Cerebellar nuclear complex (tissue), 1 donor: ENCODE measurements around the gene CHCHD10.

ENCODE experiments used
- DNase-seq, 2 experiments: peaks; one replicate each; lab custom pipeline; 2025; lab: John Stamatoyannopoulos, UW

Gene CHCHD10

DNA sequence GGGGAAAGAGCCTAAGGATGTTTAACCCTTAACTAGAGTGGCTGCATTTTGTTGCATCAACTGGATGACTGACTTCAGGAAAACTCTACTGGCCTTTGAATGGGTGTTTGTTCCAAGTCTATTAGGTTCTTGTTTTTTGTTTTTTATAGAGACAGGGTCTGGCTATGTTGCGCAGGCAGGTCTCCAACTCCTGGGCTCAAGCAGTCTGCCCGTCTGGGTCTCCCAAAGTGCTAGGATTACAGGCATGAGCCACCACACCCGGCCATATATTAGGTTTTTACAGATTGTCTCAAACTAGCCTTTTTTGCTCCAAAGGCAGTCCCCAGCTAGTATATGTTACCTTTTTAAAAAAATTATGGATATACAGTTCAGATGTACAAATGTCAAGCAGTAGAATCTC is 20.1 kb upstream of the CHCHD10 start:
- no peak for DNase-seq

DNA sequence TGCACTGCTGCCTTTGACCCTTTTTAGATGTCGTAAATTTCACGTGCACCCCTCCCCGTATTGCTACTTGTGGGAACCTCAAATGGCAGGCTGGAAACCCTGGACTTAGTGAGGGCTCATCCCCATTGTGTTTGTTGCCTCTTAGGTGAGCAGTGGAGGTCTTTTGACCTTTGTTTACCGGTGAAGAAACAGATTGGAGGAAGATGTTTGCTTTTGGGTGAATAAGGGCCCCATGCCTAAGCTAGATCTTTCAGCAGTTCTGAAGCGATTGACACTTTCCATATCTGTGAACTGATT is 19.8 kb upstream of the CHCHD10 start:
- no peak for DNase-seq

DNA sequence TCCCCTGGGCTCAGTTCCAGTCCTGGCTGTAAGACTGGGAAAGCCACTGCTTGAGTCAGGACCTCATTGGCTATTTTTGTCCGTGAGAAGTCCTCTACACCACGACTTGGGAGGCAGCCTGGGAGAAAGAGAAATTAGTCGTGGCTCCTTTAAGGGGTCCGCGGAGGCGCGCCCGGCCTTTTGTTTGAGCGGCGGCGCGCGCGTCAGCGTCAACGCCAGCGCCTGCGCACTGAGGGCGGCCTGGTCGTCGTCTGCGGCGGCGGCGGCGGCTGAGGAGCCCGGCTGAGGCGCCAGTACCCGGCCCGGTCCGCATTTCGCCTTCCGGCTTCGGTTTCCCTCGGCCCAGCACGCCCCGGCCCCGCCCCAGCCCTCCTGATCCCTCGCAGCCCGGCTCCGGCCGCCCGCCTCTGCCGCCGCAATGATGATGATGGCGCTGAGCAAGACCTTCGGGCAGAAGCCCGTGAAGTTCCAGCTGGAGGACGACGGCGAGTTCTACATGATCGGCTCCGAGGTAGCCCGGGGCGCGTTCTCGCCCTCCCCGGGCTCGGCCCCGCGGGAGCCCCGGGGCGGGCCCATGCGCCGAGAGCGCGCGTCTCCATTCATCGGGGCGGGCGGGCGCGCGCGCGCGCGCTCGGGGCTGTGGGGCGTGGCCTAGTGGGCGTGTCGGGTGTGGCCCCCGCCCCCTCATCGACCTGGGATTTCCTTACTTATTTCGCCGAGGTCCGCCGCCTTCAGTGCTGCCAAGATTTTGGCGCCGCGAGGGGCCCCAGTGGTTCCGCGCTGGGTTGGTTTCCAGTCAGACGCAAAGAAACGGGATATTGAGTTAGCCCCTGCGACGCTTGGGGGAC is 19.2 kb upstream of the CHCHD10 start, which contains the start of gene SMARCB1:
SMARCB1 (plus strand) TSS at position 215 of the 848 bp plus-strand sequence; CDS start at position 419, 204 bp downstream.
- DNase-seq = peak in 1 of 2 experiments; percentile 57

DNA sequence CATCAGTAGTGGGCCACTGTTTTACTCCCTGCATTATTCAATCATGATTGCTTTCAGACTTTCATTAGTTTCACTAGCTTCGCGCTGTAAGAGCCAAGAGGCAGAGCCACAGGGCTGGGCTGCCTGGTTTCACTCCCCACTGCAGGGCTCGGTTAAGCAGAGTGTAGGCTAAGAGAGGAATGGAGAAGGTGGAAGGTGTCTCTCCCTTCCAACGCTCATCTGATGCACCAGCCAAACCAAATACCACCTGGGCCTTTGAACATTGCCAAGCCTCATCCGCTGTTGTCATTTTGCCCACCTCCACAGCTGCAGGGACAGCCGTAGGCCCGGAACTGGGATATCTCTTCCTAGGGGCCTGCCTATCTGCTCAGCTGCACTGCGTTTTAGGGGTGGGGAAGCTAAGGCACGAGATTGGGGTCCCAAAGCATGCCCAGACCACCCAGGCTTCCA is 18.5 kb upstream of the CHCHD10 start:
- no peak for DNase-seq

DNA sequence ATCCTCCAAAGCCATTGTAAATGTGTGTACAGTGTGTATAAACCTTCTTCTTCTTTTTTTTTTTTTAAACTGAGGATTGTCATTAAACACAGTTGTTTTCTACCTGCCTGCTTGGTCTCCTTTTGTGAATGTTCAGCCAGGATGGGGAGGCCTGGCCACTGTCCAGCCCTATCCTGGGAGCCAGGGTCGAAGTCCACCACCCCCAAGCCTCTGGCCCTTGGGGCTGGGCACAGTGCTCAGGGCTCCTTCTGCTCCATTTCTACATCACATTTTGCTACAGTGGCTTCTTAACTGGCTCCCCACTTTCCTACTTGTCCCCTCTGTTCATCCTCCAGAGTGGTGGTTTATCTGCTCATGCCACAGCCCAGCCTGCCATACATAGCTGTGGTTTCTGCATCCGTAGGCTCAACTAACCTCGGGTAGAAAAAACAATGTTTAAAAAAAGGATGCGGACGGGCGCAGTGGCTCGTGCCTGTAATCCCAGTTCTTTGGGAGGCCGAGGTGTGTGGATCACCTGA is 16.5 kb upstream of the CHCHD10 start:
- no peak for DNase-seq

DNA sequence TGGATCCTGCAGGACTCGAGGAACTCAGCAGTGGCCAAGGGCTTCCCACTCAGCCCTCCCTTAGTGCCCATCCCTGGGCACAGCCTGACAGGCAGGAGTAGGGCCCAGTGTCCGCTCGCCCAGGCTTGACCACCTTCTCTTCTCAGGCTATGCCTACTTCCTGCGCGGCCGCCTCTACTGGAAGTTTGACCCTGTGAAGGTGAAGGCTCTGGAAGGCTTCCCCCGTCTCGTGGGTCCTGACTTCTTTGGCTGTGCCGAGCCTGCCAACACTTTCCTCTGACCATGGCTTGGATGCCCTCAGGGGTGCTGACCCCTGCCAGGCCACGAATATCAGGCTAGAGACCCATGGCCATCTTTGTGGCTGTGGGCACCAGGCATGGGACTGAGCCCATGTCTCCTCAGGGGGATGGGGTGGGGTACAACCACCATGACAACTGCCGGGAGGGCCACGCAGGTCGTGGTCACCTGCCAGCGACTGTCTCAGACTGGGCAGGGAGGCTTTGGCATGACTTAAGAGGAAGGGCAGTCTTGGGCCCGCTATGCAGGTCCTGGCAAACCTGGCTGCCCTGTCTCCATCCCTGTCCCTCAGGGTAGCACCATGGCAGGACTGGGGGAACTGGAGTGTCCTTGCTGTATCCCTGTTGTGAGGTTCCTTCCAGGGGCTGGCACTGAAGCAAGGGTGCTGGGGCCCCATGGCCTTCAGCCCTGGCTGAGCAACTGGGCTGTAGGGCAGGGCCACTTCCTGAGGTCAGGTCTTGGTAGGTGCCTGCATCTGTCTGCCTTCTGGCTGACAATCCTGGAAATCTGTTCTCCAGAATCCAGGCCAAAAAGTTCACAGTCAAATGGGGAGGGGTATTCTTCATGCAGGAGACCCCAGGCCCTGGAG is 15.7 kb upstream of the CHCHD10 start:
- no peak for DNase-seq

DNA sequence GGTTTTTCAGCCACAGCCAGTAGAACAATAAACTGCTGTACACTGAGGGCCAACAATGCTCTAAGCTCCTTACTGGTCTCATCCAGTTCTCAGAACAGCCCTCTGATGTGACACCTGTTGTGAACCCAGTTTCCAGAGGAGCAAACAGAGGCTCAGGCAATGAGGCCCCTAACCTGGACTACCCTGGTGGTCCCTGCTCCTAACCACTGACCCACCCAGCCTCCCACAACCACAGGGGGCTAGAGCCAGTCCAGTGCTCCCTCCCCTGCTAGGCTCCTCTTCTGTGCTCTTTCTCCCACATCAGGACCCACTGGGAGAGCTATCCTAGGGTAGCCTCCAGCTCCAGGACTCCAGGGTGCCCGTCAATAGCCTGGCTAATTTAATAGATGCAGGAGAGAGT is 14.9 kb upstream of the CHCHD10 start:
- DNase-seq = no peak

DNA sequence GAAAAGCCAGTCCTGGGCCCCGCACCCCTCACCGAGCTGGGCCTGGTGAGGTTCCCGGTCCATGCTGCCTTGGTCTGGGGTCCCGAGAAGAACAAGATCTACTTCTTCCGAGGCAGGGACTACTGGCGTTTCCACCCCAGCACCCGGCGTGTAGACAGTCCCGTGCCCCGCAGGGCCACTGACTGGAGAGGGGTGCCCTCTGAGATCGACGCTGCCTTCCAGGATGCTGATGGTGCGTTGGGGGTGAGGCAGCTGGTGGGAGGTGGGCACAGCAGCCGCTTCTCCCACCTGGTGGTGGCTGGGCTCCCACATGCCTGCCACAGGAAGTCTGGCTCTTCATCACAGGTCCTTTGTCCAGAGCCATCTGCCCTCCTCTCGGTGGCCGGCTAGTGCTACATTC is 14.5 kb upstream of the CHCHD10 start:
- DNase-seq = no peak

DNA sequence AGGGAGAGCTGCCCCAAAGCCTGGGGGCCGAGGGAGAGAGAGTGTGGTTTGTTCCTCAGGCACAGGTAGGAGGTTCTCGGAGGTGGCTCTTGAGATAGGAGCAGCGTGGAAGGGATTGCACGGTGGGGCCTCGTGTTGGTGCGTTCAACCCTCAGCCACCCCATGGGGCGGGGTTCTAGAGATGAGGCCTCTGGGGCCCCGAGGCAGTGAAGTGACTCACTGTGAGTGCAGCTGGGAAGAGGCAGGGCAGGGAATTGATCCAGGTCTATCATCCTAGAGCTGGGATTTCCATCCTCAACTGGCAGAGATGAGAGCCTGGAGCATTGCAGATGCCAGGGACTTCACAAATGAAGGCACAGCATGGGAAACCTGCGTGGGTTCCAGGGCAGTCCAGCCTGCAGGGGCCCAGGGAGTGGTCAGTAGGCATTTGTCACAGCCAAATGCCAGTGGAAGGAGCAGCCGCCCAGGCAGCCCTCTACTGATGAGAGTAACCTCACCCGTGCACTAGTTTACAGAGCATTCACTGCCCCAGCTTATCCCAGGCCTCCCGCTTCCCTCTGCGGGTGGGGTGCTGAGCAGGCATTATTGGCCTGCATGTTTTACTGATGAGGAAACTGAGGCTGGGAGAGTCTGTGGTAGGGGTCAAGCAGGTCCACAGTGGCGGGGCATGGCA is 13.9 kb upstream of the CHCHD10 start:
- no peak for DNase-seq

DNA sequence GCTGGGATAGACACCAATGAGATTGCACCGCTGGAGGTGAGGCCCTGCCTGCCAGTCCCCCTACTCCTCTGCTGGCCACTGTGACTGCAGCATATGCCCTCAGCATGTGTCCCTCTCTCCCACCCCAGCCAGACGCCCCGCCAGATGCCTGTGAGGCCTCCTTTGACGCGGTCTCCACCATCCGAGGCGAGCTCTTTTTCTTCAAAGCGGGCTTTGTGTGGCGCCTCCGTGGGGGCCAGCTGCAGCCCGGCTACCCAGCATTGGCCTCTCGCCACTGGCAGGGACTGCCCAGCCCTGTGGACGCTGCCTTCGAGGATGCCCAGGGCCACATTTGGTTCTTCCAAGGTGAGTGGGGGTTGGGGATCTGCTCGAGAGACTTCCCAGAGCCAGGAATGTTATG is 13.3 kb upstream of the CHCHD10 start:
- no peak for DNase-seq

DNA sequence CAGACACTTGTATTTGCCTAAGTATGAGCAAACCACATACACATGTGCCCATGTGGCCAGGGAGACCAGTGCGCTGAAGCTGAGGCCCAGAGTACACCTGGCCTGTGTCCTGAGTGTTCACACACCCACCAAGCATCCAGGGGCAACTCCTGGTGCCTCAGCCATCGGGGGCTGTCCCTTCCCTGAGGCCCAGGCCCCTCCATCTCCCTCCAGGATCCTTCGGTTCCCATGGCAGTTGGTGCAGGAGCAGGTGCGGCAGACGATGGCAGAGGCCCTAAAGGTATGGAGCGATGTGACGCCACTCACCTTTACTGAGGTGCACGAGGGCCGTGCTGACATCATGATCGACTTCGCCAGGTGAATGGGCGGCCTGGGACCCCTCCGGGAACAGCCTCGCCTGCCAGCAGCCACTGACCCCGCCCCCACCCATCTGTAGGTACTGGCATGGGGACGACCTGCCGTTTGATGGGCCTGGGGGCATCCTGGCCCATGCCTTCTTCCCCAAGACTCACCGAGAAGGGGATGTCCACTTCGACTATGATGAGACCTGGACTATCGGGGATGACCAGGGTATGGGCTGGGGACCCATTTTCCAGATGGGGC is 12.5 kb upstream of the CHCHD10 start:
- DNase-seq = no peak

DNA sequence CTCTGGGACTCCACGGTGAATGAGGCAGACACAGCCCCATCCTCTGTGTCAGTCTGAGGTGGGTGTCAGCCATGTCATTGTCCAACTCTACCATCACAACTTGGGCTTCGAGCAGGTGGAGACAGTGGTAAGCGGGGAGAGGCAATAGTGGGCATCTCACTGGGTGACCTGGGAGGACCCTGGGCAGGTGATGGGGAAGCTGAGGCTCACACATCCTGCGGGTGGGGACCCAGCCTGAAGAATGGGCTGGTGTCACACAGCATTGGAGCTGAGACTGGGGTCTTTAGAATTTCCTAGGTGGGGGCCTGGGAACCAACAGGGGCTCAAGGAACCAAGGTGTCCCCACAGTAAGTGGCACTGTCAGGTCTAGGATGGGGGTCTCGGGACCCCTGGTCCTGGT is 12.0 kb upstream of the CHCHD10 start:
- DNase-seq = no peak

DNA sequence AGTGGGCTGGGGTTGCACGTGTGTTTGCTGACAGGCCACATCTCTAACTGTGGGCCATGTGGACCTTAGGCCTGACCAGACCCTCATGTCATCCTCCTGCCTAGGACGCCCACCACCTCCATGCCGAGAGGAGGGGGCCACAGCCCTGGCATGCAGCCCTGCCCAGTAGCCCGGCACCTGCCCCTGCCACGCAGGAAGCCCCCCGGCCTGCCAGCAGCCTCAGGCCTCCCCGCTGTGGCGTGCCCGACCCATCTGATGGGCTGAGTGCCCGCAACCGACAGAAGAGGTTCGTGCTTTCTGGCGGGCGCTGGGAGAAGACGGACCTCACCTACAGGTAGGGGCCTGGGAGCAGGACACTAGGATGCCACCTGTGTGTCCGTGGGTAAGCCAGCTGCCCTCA is 11.3 kb upstream of the CHCHD10 start:
- no peak for DNase-seq

DNA sequence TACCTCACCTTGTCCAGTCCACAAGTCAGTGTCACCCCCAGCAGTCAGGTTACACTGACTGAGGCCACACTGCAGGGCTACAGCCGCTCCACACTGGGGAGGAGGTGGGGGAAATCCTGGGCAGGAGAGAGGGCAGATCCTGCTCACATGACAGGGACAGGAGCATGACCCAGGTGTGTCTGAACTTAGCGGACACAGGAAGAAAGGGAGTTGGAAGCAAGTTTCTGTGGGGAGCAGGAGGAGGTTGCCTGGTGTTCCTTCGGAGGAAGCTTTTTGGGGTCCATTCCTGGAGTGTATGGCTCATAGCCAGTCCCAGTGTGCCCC is 10.8 kb upstream of the CHCHD10 start:
- no peak for DNase-seq

DNA sequence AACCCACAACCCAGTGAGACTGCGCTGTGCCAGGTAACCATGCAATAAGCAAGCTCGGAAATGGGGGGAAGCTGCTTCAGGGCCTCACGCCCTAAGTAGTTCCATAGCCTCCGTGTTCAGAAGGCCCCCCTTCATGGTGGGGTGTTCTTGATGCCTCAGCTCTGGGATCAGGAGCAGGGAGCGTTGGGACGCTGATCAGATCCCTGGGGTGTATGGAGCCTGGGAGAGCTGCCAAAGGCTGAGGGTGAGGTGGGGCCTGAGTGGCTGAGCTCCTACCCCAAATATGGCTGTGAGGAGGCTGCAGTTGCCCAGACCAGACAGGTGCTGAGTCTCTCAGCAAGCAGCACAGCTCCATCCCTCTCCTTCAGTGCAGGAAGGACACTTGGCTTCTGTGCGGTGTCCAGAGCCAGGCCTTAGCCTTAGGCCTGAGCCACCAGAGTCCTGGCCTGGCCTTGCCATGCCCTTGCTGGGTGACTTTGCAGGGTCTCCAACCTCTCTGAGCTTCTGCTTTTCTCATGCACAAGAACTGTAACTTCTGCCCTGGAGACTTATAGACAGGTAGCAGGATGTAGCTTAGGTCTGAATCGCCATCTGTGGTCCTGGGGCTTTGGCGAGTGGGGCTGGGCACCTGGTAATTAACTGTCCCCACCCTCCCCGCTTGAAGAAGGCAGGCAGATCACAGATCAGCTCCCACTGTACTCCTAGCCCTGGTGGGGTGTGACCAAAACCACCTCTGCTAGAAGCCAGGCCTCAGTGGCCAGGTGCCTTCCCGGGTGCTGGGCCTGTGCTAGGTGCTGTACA is 10.2 kb upstream of the CHCHD10 start:
- DNase-seq = no peak

DNA sequence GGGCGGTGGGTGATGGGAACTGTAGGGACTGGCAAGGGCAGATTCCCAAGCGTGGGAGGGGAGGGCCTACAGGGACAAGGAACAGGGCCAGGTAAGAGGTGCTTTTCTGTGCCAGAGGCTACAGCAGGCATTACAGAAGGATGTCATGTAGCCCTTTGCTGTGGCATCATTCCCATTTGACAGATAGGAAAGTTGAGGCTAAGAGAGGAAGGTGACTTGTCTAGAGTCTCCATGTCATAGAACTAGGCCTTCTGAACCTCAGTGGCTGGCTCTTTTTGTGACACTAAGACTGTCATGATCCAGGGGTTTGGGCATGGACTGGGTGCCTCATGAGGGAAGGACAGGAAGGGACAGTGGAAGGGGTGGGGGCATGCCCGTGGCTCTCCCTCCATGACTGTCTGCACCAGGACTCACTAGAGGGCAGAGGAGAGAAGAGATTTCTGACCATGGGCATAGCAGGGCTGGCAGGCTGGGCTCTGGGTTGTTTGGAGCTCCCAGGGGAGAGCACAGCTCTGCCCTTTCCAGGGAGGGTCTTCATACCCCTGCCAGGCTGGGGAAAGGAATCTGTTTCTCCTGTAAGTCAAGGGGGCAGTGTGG is 8.1 kb upstream of the CHCHD10 start:
- no peak for DNase-seq

DNA sequence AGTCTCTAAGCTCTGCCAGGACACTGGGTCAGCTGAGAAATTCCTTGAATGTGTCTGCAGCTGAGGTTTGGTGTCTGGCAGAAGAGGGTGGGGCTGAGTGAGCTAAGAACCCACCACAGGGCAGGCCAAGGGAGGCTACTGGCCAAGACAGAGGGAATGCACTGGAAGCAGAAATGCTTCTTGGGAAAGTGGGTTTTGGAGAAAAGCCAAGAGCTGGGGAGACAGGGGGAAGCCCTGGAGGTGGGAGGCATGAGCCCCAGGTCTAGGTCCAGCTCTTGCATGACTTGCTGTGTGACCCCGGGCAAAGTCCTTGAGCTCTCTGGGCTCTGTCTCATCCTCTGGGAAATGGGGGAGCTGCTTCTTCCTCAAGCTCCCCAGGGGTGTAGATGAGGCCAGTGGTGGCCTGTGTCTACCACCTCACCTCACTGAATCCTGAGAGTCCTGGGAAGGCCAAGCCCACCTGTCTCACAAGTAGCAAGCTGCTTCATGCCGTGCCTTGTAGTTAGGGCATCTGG is 7.2 kb upstream of the CHCHD10 start:
- DNase-seq = no peak

DNA sequence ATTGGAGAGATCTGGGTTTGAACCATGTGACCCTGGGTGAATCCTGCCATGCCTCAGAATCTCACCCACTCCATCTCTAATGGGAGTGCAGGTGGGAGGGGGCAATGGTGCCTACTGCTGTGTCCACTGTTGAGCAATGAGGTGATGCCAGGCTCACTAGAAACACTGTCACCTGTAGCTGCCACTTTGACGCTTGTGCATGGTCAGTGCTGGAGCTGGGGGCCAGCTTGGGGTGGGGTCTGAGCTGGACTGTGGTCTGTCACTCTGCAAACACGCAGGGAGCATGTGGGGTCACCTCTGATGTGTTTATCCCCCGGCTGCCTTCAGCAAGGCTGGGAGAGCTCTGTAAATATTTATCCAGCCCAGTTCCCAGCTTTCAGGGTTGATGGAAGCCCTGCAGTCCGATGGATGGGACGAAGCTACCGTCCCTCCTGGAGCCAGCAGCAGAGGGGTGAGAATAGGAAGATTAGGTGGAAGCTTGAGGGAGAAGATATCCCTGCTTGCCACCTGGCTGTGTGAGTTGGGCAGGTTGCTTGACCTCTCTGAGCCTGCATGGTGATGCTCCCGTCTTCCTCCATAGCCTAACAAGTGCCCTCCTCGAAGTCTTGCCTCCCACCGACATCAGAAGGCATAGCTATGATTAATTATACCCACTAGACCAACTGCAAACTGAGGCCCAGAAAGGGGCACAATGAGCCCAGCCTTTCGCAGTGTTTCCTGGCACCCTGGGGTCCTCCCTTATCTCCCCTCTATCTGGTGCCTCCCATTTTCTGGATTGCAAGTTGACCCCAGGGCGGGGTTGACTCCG is 6.5 kb upstream of the CHCHD10 start:
- DNase-seq = no peak

DNA sequence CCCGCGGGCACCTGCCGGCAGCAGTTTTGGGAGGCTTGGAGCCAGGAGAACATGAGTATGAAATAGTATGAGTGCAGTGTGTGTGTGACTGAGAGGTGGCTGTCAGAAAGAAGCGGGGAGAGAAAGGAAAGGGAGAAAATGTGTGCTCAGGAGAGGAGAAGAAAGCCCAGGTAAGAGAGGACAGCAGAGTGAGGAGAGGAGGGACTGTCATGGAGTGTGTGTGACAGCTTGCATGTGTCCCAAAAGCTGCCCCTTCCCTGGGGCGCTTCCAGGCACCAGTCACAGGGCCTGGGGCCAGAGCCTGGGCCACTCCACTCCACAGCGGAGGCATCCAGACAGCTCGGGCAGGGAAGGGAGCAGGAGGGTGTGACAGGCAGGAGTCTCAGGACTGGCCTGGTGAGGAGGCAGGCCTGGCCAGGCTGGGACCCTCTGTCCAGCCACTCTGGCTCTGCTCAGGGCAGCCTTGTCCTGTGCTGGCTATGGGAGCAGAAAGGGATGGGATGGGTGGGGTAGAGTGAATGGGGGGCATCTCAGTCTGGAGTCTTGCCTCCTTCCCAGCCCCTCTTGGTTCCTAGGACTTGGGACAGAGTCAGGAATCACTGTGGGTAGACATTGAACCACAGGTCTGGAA is 5.8 kb upstream of the CHCHD10 start:
- no peak for DNase-seq
